ENCODE results near the gene SMCO2.

The SMCO2 gene

GRCh38 chr12:27498149-27498548, 51.6 kb downstream of the SMCO2 start:
- Histone ChIP-seq H3K36me3 (no peaks in the 10 kb centered on the region), H3K4me1 (ENCODE audit: control insufficient read depth in 1 of 2, insufficient read depth in 1 of 2, low read depth in 1 of 2, low read length in 1 of 2) (no peaks in the 10 kb centered on the region), H3K27ac (no peak overlapping the region), H3K27me3 (no peaks in the 10 kb centered on the region), H3K4me3 (ENCODE audit: low read depth in 1 of 2, low read length in 1 of 2) (no peak overlapping the region), H3K9me3 (no peaks in the 10 kb centered on the region)
- TF ChIP-seq CTCF (IDR thresholded peaks at IDR 0.05): no peak

DNA sequence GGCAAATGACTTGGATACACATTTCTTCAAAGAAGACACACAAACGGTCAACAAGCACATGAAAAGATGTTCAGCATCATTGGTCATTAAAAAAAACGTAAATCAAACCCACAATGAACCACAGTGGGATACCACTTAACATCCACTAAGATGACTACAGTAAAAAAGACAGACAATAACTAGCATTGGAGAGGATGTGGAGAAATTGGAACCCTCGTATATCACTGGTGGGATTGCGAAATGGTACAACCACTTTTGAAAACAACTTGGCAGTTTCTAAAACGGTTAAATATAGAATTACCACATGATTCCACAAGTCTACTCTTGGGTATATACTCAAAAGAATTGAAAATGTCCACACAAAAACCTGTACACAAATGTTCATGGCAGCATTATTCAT, 52.2 kb downstream of the SMCO2 start:
- TF ChIP-seq CTCF (IDR thresholded peaks at IDR 0.05): no peak
- H3K4me3 ChIP-seq (ENCODE audit: low read depth in 1 of 2, low read length in 1 of 2): no peak overlapping the region
- H3K9me3 ChIP-seq: no peaks in the 10 kb centered on the region
- H3K27me3 ChIP-seq: no peaks in the 10 kb centered on the region
- H3K36me3 ChIP-seq: no peaks in the 10 kb centered on the region
- no peaks in the 10 kb centered on the region for H3K4me1 ChIP-seq (ENCODE audit: control insufficient read depth in 1 of 2, insufficient read depth in 1 of 2, low read depth in 1 of 2, low read length in 1 of 2)
- H3K27ac ChIP-seq: no peak overlapping the region

DNA sequence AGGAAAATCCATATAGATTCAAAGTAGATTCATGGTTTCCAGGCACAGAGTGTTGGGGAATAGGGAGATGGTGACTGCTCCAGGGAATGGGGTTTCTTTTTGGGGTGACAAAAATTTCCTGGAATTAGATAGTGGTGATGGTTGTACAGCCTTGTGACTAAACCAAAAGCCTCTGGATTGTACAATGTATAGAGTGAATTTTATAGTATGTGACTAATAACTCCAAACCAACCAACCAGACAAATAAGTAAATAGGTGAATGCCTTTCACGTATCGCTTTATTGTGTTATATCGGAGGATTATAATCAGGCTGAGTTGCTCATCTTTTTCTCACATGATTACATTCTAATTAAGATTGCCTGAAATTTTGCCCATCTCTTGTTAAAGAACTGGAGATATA, 52.8 kb downstream of the SMCO2 start:
- TF ChIP-seq CTCF (IDR thresholded peaks at IDR 0.05): no peak
- Histone ChIP-seq H3K36me3 (no peaks in the 10 kb centered on the region), H3K27ac (no peak overlapping the region)

DNA sequence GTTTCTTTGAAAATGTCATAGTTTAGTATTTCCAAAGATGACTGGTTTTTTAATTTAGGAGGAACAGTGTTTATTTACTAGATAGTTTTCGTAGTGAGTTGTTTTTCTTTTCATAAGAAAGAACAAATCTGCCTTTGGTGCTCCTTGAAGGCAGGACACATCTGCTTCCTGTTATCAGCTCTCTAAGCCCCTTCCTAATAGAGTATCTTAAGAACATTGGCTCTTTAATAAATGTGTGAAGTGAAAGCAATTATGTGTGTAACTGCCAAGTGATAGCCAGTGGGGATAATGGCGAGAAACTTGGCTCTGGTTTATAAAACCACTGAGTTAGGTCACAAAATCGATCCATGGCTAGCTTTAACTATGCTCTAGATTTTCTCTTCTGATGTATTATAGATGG, 54.0 kb downstream of the SMCO2 start:
- H3K4me1 ChIP-seq (ENCODE audit: control insufficient read depth in 1 of 2, insufficient read depth in 1 of 2, low read depth in 1 of 2, low read length in 1 of 2): no peaks in the 10 kb centered on the region
- H3K27ac ChIP-seq: no peak overlapping the region
- no peak for TF ChIP-seq CTCF (IDR thresholded peaks at IDR 0.05)
- no peaks in the 10 kb centered on the region for H3K9me3 ChIP-seq
- no peaks in the 10 kb centered on the region for H3K36me3 ChIP-seq
- no peak overlapping the region for H3K4me3 ChIP-seq (ENCODE audit: low read depth in 1 of 2, low read length in 1 of 2)
- no peaks in the 10 kb centered on the region for H3K27me3 ChIP-seq

More for the DNA sequence above, 52.8 kb downstream of the SMCO2 start:
- H3K4me3 ChIP-seq (ENCODE audit: low read depth in 1 of 2, low read length in 1 of 2): no peak overlapping the region
- H3K9me3 ChIP-seq: no peaks in the 10 kb centered on the region
- H3K27me3 ChIP-seq: no peaks in the 10 kb centered on the region
- no peaks in the 10 kb centered on the region for H3K4me1 ChIP-seq (ENCODE audit: control insufficient read depth in 1 of 2, insufficient read depth in 1 of 2, low read depth in 1 of 2, low read length in 1 of 2)

GRCh38 chr12:27502021-27502435, 55.5 kb downstream of the SMCO2 start:
- Histone ChIP-seq H3K4me3 (ENCODE audit: low read depth in 1 of 2, low read length in 1 of 2) (no peak overlapping the region), H3K4me1 (ENCODE audit: control insufficient read depth in 1 of 2, insufficient read depth in 1 of 2, low read depth in 1 of 2, low read length in 1 of 2) (no peaks in the 10 kb centered on the region), H3K9me3 (no peaks in the 10 kb centered on the region), H3K36me3 (no peaks in the 10 kb centered on the region), H3K27ac (no peak overlapping the region), H3K27me3 (no peaks in the 10 kb centered on the region)
- no peak for TF ChIP-seq CTCF (IDR thresholded peaks at IDR 0.05)

DNA sequence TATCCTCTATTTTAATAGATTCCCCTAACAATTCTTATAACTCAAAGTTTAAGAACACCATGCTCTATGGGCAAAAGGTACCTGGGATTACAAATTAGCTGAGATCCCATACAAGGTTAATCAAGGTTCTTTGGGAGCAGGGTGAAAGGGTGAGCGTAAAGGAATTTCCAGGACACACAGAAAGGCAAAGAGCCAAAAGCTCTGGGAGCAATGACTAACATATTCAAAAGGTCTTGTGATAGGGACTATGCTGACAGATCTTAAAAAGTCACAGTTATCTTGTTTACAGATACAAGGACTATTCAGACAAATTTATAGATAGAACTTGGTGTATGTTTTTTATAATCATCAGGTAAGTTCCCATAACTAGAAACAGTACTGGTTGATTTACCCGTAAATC, 58.0 kb downstream of the SMCO2 start:
- Histone ChIP-seq H3K4me3 (ENCODE audit: low read depth in 1 of 2, low read length in 1 of 2) (no peak overlapping the region), H3K9me3 (no peaks in the 10 kb centered on the region), H3K4me1 (ENCODE audit: control insufficient read depth in 1 of 2, insufficient read depth in 1 of 2, low read depth in 1 of 2, low read length in 1 of 2) (no peaks in the 10 kb centered on the region), H3K27me3 (no peaks in the 10 kb centered on the region), H3K36me3 (no peaks in the 10 kb centered on the region), H3K27ac (no peak overlapping the region)
- TF ChIP-seq CTCF (IDR thresholded peaks at IDR 0.05): no peak
